GM18511 (cell line): ENCODE results near the gene MICAL1.
A peak's percentile ranks its signal among the peaks of the same experiment; 100 is the strongest.

Experiments
- ATAC-seq: cut with Tn5 transposase; IDR thresholded peaks from one replicate; pipeline ENCODE4 v1.9.1; 2021; ENCODE audit warnings: mild to moderate bottlenecking, moderate library complexity; ENCODE audit not compliant: unreplicated experiment

Gene MICAL1, protein sequence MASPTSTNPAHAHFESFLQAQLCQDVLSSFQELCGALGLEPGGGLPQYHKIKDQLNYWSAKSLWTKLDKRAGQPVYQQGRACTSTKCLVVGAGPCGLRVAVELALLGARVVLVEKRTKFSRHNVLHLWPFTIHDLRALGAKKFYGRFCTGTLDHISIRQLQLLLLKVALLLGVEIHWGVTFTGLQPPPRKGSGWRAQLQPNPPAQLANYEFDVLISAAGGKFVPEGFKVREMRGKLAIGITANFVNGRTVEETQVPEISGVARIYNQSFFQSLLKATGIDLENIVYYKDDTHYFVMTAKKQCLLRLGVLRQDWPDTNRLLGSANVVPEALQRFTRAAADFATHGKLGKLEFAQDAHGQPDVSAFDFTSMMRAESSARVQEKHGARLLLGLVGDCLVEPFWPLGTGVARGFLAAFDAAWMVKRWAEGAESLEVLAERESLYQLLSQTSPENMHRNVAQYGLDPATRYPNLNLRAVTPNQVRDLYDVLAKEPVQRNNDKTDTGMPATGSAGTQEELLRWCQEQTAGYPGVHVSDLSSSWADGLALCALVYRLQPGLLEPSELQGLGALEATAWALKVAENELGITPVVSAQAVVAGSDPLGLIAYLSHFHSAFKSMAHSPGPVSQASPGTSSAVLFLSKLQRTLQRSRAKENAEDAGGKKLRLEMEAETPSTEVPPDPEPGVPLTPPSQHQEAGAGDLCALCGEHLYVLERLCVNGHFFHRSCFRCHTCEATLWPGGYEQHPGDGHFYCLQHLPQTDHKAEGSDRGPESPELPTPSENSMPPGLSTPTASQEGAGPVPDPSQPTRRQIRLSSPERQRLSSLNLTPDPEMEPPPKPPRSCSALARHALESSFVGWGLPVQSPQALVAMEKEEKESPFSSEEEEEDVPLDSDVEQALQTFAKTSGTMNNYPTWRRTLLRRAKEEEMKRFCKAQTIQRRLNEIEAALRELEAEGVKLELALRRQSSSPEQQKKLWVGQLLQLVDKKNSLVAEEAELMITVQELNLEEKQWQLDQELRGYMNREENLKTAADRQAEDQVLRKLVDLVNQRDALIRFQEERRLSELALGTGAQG

DNA sequence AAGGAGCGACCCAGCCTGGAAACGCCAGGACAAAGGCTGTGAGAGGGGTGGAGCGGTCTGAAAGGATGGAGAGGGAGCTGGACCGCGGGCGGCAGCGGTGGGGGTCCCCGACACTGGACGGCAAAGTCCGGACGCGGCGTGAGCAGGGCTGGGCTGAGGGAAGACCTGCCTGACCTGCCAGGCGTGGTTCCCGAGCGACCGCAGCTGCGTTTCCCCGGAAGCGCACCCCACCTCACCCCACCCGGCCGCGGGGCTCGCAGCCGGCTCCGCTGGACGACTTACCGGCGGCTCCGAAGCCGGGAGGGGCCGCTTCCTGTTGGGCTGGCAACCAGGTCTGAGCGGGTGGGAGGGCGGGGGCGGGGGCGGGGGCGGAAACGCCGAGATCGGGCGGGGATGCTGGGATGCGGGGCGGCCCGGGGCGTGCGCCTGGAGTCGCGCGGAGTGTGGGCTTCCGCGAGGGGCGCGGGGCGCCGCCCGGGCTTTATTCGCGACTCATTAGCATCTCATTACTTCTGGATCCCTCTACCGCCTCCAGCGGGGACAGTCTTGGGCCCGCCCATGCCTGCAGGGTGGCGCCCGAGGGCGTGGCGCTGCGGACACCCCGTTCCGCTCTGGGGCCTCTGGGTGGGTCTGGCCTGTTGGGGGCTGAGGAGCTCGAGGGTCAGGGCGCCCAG, at the start of gene MICAL1:
MICAL1 (minus strand) TSS at position 336 of the 674 bp plus-strand sequence. CDS start 1,576 bp downstream, outside the sequence.
- ATAC-seq = peak; percentile 60

DNA sequence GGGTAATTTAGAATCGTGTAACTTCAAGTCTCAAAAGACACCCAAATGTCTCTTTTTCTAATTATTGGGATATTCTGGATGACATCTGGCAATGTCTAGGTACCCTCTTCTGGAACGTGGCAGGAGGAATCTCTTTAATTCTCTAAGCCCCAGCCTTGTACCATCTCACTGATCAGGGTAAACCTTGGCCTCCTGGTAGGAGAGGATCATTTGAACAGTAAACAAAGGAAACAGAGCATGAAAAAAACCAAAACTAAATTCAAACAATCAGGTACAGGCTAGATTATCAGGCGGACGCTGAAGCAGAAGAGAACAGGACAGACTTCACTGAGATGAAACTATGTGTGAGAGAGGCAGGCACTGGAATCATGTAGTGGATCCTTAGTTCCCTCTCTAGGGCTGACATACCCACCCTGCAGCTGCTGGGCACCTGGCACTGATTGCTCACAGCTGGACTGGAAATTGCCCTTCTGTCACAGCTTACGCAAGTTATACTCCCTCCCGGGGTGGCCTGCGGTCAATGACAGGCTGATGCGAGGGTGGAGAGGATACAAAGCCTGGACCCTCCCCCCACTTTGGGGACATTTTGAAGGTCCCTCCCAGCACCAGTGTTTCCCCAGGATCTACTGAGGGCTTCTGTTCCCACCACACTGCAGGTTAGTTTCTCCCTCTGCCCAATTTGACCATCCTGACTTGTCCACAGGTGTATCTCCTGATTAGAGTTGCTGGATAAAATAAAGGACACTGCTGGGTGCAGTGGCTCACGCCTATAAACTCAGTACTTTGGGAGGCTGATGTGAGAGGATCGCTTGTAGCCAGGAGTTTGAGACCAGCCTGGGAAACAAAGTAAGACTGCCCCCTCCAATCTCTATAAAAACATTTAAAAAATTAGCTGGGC, 48.0 kb upstream of the MICAL1 start:
- ATAC-seq = no peak

DNA sequence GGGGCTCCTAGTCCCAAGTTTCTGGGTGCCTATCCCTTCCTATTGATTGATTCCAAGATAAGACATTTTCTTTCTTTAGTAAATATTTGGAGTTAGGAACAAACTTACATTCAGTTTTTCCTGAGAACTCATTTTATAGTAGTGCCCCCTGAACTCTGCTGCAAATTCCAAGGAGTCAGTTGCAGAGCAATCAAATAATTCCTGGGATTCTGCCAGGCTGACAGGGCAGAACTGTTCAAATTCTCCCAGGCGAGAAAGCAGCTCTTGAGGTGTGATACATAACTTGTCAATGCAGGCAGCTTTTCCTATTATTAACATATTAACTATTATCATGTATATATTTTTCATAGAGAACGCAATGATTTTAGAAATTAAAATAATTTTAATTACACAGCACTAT, 43.4 kb upstream of the MICAL1 start:
- ATAC-seq = no peak

DNA sequence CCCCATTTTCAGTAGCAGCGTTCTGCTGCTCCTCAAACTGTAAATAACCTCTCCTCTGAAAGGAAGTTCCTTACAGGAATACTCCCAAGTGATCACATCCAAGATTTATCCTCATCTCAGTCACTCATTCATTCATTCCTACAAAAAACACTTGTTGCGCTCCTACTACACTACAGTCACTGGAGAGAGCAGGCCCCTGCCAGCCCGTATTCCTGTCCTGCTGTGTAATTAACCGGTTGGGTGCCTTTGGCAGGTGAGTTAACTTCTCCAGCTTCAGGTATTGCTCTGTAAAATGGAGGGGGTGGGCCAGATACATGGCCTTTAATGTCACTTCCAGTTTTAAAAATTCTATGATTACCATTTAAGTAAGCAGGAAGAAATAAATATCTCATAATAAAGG, 42.5 kb upstream of the MICAL1 start:
- no peak for ATAC-seq

DNA sequence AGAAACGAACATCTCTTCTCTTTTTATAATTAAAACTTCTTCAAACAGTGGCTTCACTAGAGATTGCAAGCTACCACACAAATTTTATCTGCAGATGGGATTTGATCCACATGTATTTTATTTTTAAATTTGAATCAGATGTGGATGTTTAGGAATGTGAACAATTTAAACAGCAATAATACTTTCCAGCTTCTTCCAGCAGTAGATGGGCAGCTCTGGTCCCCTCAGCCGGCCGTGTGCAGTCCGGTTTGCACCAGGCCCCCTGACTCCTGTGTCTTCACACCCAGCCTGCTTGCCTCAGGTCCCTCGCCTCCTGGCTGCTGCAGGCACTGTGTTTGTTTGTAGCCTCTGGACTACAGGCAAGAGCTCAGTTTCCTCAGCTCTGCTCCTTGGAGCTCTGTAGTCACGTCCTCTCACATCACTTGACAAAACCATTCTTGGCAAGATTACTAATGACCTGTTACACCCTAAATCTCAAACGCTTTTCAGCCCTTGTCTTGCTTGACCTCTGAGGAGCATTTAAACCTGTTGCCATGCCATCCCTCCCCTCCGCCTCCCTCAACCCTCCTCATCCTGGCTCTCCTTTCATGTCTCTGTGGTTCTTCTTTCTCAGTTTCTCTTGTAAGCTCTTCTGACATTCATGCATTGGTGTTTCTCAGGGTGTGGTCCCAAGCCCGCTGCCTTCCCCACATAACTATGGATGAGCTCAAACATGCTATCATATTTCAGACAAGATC, 40.6 kb upstream of the MICAL1 start:
- ATAC-seq = no peak

DNA sequence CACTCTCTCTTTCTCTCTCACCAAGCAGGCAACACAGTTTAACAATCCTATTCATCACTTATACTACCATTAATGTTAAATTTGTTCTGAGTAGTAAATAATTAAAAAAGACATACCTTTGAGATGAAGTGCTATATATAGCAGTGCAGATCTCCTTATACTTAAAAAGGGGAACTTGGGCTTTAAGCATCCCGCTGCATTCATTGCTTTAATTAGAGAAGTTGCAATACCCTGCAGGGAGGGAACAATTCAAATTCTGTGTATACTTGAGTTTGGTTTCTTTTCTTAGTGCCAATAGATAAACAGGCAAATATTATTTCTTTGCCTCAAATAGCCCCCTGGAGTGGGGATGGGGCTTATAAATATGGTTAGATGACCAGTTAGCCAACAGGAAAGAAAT, 38.3 kb upstream of the MICAL1 start:
- ATAC-seq = no peak

DNA sequence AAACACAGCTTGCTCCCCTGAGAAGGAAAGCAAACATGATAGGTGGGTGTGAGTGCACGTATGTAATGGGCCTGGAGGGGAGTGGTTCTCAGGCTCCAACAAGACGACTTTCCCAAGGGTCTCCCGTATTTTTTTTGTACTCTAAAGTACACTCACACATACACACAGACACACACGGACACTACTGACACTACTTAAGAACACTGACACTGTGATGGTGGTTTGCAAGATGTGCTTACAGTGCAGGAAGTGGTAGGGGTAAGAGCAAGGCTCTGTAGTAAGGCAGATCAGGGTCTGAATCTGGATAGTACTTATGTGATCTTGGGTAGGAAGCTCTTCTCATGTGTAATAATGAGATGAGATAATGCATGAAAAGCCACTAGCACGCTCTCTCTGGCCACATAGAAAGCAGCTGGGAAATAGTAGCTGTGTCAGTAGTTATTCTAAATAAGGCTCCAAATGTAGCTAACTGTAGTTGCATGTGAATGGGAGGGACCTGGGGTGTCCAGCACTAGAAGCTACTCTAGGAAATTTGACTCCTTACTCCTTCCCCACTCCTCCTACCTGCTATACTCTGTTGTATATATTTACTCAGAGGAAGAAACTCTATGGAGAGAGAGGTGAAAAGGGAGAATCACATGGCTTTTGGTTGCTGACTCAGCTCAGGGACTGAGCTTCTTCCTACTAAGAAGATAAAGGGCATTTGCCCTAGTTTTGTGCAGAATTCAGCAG, 35.8 kb upstream of the MICAL1 start:
- ATAC-seq = peak; percentile 81

DNA sequence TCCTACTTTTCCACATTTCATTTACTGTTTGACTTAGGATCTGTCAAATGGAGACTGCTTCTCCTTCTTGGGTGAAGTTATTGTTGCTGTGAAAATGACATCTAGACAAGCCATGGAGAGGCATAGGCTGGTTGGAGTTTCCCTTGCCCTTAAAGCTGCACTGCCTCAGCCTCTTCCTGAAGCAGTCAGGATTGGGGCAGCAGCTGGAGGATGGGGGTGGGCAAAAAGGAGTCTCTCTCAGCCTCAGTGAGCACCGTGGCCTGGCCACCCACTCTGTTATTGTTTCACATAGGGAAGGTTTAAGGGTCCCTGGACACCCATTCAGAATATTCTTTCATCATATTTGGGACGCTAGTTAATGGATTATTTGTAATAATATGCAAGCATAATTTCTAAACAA, 35.1 kb upstream of the MICAL1 start:
- ATAC-seq = no peak

DNA sequence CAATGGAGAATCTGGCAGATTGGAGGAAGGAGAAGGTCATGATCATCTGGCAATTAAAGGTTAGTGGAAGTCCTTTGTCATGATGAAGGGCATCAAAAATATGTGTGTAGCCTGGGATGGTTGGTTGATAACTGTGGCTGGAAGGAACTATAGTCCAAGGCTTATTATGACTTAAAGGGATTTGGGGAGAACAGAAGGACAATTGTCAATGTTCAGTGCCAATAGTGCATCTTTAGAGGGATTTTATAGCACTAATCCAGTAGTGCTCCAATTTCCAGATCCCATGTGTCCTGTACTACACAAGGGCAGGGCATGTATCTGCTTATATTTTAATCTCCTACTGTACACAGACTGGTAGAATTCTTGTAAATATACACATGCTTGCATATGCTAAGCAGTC, 32.4 kb upstream of the MICAL1 start:
- no peak for ATAC-seq

DNA sequence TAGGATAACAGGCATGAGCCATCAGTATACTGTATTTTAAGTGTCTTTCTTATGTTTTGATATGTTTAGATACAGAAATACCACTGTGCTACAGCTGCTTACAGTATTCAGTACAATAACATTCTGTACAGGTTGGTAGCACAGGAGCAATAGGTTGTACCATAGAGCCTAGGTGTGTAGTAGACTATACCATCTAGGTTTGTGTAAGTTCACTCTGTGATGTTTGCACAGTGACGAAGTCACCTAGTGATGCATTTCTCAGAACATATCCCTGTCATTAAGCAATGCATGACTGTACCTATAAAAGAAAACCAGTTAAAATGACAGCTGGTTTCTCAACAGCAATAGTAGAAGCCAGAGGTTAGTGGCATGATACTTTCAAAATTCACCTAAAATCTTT, 30.5 kb upstream of the MICAL1 start:
- no peak for ATAC-seq

DNA sequence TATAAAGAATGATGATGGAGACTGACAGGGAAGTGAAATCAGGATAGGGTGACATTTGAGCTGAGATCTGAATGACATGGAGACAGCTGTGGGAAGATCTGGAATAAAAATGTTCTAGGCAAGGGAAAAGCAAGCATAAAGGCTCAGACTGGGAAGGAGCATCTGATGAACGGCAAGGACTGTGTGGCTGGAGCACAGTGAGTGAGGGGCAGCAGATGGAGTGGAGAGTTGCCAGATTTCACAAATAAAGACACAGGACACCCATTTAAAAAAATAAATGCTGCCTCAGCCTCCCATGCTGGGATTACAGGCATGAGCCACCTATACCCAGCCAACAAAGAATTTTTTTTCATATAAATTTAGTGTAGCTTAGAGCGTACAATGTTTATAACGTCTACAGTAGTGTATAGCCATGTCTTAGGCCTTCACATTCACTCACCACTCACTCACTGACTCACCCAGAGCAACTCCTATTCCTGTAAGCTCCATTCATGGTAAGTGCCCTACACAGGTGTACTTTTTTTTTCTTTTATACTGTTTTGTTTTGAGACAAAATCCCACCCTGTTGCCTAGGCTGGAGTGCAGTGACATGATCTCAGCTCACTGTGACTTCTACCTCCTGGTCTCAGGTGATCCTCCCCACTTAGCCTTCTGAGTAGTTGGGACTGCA, 29.8 kb upstream of the MICAL1 start:
- ATAC-seq = no peak

DNA sequence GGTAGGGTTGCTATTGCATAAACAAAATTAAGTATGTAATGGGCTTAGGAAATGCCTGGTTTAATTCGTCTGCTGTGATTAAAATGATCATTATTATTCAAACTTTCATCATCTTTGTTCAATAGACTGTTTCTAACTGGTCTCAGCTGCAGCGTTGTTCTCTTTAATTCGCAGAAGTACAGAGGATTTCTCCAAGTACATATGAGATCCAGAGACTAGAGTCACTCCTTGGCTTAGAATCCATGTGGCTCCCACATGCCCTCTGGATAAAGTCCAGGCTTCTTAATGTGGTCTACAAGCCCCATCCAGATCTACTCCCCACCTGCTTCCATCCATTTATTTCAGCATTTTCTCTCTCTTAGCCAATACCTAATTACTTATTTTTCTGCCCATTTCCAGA, 28.6 kb upstream of the MICAL1 start:
- no peak for ATAC-seq

DNA sequence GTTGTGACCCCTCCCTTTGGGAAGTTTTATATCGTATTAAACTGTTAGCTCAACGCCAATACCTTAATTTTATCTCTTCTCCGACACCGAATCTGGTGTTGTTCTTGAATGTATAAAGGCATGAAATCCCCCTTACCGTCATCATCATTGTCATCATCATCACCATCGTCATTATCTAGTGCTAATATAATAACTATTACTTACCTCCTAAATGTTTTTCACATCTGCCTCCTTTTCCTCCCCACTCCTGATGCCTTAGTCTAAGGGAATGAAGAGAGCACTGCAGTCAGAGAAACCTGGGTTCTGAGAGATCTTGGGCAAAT, 28.1 kb upstream of the MICAL1 start:
- peak; percentile 3 for ATAC-seq

DNA sequence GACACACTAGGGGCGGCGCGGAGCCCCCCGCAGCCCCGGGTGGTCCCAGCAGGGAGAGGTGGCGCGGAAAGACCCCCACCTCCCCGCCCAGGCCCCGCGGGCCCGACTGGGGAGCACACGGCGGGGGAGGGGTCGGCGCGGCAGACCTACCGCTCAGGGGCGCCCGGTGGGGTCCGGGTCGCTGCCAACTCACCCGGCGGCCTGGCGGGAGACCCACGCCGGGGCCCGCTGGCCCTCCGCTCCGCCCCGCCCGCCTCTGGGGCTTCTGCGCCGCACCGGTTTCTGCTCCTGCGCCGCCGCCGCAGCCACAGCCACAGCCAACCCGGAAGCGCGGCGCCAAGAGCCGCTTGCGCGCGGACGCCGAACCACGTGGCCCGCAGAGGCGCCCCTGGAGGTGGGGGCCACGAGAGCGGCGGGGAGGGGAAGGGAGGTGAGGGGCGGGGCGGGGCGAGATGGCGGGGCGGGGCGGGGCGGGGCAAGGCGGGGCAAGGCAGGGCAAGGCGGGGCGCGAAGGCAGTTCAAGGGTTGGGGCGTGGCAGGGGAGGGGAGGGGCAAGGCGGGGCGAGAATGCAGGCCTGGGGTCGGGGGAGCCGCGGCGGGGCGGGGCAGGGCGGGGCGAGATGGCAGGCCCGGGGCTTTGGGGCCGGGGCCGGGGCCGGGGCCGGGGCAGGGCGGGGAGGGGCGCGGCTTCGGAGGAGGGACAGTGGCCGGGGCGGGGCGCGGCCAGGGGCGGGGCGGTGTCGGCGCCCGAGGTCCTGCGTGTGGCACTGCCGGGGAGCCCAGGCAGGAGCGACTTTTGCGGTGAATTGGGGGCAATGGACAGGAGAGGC, 27.5 kb upstream of the MICAL1 start, which contains the start of gene ZBTB24:
ZBTB24 (minus strand) TSS at position 315 of the 830 bp plus-strand sequence. CDS start 1,193 bp downstream, outside the sequence.
- peak; percentile 91 for ATAC-seq

DNA sequence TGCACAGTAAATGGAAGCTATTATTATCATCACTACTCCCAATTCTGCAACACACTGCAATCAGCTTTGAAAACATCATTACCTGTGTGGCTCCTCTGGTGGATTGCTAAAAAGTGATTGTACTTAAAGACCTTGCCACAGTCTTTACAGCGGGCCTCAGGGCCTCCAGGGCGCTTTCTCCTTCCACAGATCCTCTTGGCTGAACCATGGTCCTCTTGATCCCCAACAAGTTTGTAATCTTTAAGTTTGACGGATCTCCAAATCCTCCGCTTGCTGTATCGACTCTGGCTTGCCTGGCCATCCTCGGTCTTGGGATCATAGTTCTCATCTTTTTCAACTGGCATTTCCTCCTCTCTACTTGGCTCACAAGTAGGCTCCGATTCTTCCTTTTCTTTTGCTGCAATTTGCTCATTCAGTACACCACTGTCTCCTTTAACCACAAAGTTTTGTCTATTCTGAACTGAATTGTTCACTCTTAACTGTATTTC, 25.5 kb upstream of the MICAL1 start:
- no peak for ATAC-seq

DNA sequence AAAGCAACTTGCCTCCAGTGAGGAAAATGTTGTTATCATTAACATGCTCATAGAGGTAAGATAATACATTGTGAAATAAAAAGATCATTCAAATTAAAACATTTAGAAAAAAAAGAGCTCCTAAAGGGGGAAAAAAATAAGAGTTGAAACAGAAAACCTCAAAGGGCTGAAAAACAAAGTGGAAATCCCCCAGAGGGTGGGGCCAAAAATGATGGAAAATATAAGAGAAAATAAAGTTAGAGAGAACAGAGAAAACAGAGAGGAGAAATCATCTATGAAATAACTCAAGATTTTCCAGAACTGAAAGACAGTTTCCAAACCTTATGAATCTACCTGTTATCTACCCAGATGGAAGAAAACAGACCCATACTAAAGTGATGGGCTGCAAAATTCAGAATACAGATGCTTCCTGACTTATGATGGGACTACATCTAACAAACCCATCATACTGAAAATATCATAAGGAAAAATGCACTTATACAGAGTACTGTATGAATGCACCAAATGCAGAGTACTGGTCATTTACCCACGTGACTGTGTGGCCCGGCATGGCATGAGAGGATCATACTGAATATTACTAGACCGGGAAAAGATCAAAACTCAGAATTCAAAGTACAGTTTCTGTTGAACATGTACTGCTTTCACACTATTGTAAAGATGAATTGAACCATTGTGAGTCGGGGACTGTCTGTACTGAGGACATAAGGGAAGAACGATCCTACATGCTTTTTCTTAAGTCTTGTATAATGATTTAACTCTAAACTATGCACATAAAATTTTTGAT, 23.5 kb upstream of the MICAL1 start:
- no peak for ATAC-seq
